Activated T-cell treated with anti-CD3 and anti-CD28 coated beads for 24 hours (primary cell): Measurements from ENCODE around the gene CCDC88B.
A peak's percentile ranks its signal among the peaks of the same experiment; 100 is the strongest.
"Not testable (repeated sequence)": the region's sequence is repeated elsewhere in the genome, so short reads cannot be mapped to it uniquely, and the experiment has no call there.

ENCODE experiments used
- DNase-seq: peaks from one replicate; pipeline ENCODE4 v3.0.0-alpha.2; 2020; ENCODE audit warnings: low read depth

The CCDC88B gene

DNA sequence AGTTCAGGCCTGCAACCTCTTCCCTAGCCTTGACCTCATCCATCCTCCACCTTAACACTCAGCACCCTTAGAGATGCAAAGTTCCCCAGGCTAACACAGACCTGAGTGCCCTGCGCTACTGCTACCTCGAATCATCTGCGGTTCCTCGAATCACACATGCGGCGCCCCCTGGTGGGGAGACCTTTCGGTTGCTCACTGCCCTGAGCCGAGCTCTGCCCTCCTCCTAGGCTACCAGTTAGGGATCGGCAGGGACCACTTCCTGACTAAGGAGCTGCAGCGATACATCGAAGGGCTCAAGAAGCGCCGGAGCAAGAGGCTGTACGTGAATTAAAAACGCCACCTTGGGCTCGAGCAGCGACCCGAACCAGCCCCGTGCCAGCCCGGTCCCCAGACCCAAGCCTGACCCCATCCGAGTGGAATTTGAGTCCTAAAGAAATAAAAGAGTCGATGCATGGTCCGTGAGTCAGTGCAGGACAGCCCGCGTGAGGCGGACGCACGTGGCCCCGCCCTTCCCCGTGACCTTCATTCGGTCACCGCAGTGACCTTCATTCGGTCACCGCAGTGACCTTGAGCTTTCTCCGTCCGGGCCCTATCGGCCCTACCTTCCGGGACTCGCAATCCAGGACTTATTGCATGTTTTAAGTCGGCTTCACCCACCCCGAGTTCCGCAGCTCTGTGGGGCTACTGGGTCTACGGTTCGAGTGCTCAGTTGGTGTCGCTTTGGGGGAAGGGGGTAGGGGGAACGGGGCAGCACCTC lies 35.5 kb upstream of the CCDC88B start:
- peak; percentile 88 for DNase-seq

DNA sequence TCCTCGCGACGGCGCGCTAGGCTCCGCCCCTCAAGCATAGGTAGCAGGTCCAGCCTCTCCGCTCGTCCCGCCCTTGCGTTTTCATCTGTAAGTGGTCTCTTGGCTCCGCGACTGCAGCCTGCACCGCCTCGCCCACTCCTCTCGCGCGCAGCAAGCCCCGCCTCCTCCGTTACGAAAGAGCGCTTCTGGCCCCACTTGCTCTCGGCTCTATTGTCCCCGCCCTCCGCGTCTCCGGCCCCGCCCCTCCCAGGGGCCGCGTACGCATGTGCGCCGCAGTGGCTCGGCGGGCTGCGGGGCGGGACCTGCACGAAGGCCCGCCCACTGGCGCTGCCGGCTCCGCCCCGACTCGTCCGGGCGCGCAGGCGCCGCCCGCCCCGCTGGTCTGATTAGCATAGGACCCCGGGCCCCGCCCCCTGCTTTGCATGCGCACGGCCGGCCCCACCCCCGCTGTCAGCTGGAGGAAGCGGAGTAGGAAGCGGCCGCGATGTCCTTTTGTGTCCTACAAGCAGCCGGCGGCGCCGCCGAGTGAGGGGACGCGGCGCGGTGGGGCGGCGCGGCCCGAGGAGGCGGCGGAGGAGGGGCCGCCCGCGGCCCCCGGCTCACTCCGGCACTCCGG lies 34.8 kb upstream of the CCDC88B start, which contains the start of gene ESRRA:
Gene ESRRA, plus strand, starts transcription at position 450 of the 616 bp plus-strand sequence. CDS start 1,656 bp downstream, outside the sequence.
- peak; percentile 99 for DNase-seq

DNA sequence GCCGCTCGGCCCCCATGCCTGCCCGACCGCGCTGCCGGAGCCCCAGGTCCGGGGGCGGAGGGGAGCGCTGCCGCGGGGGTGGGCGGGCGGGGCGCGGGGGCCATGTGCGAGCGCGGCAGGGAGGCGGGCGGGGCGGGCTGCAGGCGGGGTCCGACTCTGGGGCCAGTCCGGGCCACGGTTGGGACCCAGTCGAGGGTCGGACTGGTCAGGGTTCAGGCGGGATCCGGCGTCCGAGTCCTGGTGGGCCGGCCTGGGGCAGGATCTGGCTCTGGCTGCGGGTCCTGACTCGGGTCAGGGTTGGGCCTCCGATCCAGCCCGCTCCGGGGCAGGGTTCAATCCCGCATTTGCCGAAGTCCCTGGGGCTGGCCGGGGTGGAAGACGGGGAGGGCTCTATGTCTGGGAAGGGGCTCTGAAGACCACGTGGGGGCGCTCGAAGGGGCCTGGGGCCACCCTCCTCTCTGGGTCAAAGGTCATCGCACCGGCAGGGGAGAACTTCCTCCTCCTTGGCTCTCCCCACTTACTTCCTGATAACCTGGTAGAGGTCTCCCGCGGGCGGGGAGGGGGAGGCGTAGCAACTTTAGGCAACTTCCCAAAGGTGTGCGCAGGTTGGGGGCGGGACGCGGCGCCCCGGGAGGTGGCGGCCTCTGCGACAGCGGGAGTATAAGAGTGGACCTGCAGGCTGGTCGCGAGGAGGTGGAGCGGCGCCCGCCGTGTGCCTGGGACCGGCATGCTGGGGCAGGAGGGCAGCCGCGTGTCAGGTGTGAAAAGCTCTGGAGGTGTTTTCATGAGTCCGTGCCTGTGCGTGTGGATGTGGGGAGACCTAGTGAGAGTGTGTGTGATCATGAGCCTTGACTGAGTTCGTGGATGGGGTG lies 34.1 kb upstream of the CCDC88B start:
- peak; percentile 62 for DNase-seq

DNA sequence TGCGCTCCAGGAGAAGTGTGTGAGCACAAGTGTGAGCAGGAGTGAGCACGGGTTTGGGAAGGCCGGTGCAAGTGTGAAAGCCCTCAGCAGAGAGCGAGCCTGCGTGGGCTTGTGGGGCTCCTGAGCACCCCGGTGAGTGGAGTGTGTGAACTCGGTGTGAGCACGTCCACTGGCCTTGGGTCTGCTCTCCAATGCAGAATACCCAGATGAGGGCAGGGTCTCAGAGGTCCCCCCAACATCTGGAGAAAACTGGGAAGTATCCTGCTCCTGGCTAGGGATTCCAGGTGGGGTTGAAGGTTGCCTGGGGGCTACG lies 33.5 kb upstream of the CCDC88B start:
- no peak for DNase-seq

DNA sequence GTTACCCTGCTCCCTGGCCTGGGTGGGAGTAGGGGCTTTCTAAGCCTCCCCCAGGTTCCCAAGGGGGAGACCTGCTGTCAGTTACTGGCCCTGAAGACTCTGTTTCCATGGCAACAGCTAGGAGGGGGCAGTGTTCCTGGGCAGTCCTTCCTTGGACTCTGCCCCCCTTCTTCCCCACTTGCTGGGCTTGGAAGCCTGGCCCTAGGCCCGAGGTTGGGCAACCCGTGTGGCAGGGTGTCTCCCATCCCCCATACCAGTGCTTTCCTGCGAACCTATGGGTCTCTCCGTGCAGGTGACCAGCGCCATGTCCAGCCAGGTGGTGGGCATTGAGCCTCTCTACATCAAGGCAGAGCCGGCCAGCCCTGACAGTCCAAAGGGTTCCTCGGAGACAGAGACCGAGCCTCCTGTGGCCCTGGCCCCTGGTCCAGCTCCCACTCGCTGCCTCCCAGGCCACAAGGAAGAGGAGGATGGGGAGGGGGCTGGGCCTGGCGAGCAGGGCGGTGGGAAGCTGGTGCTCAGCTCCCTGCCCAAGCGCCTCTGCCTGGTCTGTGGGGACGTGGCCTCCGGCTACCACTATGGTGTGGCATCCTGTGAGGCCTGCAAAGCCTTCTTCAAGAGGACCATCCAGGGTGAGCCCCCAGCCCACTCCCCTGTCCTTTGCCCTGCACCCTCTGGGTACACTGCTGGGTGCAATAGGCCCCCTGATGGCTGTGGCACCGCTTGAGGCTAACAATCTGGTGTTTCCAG lies 33.0 kb upstream of the CCDC88B start:
- DNase-seq = no peak

DNA sequence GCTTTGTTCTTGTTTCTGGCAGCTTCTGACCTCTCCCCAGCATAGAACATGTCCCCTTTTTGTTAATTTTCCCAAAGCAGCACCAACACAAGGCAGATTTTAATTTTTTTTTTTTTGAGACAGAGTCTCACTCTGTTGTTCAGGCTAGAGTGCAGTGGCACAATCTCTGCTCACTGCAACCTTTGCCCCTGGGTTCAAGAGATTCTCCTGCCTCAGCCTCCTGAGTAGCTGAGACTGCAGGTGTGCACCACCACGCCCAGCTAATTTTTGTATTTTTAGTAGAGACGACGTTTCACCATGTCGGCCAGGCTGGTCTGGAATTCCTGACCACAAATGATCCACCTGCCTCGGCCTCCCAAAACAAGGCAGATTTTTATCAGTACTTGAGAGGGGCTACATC lies 32.2 kb upstream of the CCDC88B start:
- not testable (repeated sequence) for DNase-seq

DNA sequence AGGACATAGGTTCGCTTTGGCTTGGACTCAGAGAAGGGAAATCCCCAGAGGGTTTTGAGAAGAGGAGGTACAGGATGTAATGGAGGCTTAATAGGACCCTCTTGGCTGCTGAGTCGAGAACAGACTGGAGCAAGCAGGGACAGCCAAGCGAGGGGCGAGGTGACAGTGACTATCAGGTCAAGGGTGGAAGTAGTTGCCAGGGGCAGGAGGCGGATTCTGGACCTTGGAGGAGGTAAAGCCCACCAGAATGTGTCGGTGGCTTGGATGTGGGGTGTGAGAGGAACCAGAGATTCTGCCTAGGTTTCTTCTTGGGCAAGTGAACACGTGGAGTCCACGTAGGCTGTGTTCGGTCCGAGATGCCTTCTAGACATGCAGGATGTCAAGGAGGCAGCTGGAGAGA lies 27.1 kb upstream of the CCDC88B start:
- DNase-seq = no peak

DNA sequence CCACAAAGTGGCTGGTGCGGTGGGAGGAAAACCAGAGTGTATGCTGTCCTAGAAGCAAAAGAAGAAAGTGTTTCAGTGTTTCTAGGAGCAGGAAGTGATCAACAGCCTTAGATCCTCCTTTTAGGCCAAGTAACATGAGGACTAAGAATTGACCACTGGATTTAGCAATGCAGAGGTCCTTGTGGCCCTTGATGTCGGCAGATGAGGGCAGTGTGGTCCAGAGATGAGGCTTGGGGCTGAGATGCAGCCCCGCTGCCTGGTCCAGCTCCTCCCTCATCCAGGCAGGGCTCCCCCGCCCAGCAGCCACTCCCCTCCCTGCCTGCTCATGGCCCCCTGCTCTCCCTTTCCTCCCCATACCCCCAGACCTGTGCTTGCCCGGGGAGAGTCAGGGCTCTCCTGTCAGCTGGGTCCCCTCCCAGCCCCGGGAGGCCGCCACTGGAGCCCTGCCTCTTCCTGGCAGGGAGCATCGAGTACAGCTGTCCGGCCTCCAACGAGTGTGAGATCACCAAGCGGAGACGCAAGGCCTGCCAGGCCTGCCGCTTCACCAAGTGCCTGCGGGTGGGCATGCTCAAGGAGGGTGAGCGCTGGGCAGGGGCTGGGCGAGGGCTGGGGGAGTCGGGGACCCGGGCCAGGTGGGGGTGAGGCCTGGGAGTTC lies 26.4 kb upstream of the CCDC88B start:
- no peak for DNase-seq

DNA sequence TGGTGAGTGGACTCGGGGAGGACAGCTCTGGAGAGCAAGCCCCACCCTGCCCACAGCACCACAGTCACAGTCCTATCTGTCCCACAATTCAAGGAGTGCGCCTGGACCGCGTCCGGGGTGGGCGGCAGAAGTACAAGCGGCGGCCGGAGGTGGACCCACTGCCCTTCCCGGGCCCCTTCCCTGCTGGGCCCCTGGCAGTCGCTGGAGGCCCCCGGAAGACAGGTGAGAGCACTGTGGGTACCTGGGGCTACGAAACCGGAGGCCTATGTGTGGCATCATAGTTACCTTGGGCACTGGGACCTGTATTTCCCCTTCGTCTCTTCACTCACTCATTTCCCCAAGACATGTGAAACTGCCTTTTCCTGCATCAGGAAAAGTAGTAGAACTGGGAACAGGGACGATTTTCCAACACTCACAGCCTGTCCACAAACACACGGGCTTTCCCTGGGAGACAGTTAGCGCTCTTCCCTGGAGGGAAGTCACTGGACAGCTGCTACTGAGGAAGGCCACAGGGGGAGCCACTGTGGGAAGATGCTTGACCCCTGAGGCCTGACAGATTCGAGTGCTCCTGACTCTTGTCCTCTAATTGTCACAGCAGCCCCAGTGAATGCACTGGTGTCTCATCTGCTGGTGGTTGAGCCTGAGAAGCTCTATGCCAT lies 25.7 kb upstream of the CCDC88B start:
- no peak for DNase-seq

DNA sequence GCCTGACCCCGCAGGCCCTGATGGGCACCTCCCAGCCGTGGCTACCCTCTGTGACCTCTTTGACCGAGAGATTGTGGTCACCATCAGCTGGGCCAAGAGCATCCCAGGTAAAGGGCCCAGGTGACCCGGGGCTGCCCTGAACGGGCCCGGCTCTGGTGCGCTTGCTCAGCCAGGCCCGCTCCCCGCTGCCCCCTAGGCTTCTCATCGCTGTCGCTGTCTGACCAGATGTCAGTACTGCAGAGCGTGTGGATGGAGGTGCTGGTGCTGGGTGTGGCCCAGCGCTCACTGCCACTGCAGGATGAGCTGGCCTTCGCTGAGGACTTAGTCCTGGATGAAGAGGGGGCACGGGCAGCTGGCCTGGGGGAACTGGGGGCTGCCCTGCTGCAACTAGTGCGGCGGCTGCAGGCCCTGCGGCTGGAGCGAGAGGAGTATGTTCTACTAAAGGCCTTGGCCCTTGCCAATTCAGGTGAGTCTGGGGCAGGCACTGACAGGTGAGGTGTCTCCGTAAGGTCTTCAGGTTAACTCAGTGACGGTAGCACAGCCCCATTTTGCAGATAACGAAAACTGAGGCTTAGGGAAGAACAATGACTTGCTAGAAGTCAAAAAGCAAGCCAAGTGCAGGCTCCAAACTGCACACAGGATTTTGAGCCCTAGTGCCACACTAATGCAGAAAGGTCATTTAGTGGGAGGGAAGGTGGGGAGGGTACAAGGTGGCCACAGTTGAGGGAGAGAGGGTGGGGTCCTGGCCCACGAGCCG lies 25.0 kb upstream of the CCDC88B start:
- DNase-seq = no peak

DNA sequence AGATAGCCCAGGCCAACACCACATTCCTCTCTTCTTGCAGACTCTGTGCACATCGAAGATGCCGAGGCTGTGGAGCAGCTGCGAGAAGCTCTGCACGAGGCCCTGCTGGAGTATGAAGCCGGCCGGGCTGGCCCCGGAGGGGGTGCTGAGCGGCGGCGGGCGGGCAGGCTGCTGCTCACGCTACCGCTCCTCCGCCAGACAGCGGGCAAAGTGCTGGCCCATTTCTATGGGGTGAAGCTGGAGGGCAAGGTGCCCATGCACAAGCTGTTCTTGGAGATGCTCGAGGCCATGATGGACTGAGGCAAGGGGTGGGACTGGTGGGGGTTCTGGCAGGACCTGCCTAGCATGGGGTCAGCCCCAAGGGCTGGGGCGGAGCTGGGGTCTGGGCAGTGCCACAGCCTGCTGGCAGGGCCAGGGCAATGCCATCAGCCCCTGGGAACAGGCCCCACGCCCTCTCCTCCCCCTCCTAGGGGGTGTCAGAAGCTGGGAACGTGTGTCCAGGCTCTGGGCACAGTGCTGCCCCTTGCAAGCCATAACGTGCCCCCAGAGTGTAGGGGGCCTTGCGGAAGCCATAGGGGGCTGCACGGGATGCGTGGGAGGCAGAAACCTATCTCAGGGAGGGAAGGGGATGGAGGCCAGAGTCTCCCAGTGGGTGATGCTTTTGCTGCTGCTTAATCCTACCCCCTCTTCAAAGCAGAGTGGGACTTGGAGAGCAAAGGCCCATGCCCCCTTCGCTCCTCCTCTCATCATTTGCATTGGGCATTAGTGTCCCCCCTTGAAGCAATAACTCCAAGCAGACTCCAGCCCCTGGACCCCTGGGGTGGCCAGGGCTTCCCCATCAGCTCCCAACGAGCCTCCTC lies 24.1 kb upstream of the CCDC88B start:
- not testable (repeated sequence) for DNase-seq

DNA sequence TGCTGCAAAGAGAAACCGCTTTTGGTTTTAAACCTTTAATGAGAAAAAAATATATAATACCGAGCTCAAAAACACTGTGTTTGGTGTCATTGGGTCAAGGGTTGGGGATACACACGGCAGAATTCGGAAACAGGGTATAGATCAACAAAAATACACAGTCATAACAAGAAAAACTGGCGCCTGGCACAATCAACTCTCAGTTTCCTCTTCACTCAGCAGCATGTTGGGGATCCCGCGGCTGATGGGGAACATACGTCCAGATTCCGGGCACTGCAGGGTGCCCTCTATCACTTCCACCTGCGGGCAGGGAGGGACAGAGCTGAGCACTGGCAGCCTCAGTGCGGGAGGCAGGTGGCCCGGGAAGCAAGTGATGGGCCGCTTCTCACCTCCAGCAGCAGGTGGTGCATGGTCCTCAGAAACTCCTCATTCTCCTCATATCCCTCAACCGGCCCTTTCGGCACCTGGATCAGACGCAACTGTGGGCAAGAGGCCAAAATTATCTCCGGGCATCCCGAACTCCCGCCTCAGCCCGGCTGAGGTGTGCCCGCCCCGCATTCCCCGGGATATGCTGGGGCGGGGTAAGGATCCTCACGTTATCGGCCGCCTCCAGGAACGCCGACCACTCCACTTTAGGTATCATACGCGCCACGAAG lies 23.2 kb upstream of the CCDC88B start:
- no peak for DNase-seq

DNA sequence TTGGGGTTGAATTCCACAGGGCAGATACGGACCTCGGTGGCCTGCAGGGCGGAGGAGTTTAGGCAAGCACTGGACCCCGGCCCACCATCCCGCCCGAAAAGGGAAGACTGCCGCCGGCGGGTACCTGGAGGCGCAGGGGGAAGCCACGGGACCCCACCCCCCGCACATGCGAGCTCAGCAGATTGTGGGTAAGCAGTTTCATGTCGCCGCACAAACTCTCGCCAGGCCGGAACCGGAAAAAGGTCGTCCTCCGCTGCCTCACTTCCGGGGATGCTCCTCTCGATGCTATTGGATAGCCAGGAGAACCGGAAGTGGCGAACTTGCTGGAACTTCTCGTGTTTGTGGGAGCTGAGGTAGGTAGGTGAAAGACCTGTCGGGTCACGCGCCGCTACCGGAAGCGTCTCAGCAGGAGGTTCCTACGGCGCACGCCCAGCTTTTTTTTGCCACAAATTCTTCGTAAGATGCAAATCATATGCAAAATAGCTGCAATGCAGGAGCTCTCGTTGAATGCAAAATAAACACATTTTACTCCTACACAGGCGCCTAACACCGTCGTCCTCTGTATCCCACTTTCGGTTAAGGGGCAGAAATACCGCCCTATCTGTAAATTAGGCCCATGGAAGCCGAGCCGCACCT lies 22.6 kb upstream of the CCDC88B start, which contains the start of gene TRMT112:
Gene TRMT112, minus strand, starts transcription at position 235 of the 636 bp plus-strand sequence. Its CDS starts 33 bp downstream, at position 202.
- peak; percentile 97 for DNase-seq

DNA sequence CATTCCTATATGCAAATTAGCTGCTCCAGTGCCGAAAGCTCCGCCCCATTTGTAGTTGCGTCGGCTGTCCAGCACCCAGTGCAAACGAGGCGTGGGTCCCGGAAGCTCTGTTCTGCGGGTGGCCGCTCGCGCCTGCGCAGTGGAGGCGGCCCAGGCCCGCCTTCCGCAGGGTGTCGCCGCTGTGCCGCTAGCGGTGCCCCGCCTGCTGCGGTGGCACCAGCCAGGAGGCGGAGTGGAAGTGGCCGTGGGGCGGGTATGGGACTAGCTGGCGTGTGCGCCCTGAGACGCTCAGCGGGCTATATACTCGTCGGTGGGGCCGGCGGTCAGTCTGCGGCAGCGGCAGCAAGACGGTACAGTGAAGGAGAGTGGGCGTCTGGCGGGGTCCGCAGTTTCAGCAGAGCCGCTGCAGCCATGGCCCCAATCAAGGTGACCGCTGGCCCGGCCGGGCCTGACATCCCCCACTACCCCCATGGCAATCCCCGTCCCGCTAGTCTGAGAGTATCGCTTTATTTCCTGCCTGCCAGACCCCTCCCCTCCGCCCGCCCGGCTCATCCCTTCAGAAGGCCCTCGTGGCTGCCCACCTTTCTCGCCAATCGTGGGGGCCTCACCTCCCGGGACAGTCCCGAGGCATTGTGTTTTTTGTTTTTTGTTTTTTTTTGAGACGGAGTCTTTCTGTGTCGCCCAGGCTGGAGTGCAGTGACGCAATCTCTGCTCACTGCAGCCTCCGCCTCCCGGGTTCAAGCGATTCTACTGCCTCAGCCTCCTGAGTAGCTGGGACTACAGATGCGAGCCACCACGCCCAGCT lies 21.8 kb upstream of the CCDC88B start, which contains the start of gene PRDX5:
Gene PRDX5, plus strand, starts transcription at position 161 of the 805 bp plus-strand sequence. Its CDS starts 95 bp downstream, at position 256.
- peak; percentile 92 for DNase-seq

DNA sequence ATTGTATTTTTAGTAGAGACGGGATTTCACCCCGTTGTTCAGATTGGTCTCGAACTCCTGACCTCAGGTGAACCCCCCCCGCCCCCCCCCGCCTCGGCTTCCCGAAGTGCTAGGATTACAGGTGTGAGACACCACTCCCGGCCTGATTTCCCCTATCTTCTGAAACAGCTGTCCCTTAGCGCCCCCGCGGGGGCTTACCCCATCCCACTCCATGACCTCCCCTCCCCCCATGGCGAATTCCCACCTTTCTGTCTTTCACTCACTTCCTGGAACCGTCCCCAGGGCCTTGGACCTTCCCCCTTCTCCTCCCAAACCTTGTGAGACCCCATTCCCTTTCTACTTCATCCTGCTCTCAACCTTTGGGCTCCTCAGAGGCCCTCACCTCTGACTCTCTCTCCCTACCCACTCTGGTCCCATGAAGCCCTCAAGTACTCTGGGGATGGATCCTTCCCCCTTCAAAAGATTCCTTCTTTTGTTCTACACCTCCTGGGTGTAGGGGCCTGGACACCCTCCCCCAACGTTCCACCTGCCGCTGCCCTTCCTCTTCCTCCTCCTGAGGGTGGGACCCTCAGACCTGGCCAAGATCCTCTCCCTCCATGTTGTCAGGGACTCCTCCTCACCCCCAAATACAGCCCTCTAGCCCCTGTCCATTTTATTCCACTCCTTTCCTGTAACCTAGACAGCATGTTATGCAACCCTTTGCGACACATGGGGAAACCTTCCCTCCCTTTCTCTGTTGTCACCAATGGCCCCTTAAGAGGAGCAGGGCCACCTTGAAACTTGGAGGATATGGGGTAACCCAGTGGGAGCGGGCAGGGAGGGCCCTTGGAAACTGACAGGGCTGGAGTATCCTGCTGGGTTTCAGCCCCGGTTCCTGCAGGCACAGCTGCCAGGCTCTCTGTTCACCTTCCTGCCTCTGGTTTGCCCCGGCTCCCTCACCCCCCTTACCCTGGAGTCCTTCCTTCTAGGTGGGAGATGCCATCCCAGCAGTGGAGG lies 20.9 kb upstream of the CCDC88B start:
- no peak for DNase-seq

DNA sequence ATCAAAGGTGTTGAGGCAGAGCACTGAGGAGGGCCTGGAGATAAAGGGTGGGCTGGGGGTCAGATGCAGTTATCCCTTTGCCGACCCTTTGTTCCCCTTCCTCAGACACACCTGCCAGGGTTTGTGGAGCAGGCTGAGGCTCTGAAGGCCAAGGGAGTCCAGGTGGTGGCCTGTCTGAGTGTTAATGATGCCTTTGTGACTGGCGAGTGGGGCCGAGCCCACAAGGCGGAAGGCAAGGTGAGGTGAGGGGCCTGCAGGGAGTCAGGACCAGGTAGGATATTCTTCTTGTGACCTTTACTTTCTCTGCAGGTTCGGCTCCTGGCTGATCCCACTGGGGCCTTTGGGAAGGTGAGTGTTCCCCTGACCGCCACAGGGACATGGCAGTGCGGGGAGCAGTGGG lies 19.4 kb upstream of the CCDC88B start:
- no peak for DNase-seq
